Activated naive CD8-positive, alpha-beta T cell (primary cell): Measurements from ENCODE around the gene KHDC4.
"Not testable (repeated sequence)": the region's sequence is repeated elsewhere in the genome, so short reads cannot be mapped to it uniquely, and the experiment has no call there.

Source experiments
- H3K27ac Mint-ChIP-seq: one replicate; pipeline ENCODE4 v1.8.0; 2021; ENCODE audit warnings: mixed read lengths
- H3K27me3 Mint-ChIP-seq: one replicate; pipeline ENCODE4 v1.8.0; 2021; ENCODE audit warnings: mixed read lengths
- H3K36me3 Mint-ChIP-seq: one replicate; pipeline ENCODE4 v1.8.0; 2021; ENCODE audit warnings: mixed read lengths
- H3K4me1 Mint-ChIP-seq: one replicate; pipeline ENCODE4 v1.8.0; 2021; ENCODE audit warnings: low read depth, mixed read lengths
- H3K4me3 Mint-ChIP-seq: one replicate; pipeline ENCODE4 v1.8.0; 2021; ENCODE audit warnings: mild to moderate bottlenecking, mixed read lengths
- H3K9me3 Mint-ChIP-seq: one replicate; pipeline ENCODE4 v1.8.0; 2021; ENCODE audit warnings: low read depth, mixed read lengths

Gene KHDC4

GRCh38 chr1:155940482-155940992, 6.3 kb upstream of the KHDC4 start:
- H3K9me3 Mint-ChIP-seq: no peaks in the 10 kb centered on the region

GRCh38 chr1:155938220-155938627, 4.0 kb upstream of the KHDC4 start:
- Mint-ChIP-seq H3K9me3 (no peaks in the 10 kb centered on the region), H3K4me3 (no peak overlapping the region), H3K27ac (peak overlapping the region; percentile 72), H3K36me3 (no peaks in the 10 kb centered on the region), H3K4me1 (peaks cover 37% of the 10 kb centered on the region), H3K27me3 (no peaks in the 10 kb centered on the region)

More at GRCh38 chr1:155940482-155940992, 6.3 kb upstream of the KHDC4 start:
- H3K27me3 Mint-ChIP-seq: no peaks in the 10 kb centered on the region
- peak overlapping the region; percentile 83 for H3K27ac Mint-ChIP-seq
- no peaks in the 10 kb centered on the region for H3K36me3 Mint-ChIP-seq
- peaks cover 53% of the 10 kb centered on the region for H3K4me1 Mint-ChIP-seq
- H3K4me3 Mint-ChIP-seq: peak overlapping the region; percentile 9

- Mint-ChIP-seq H3K9me3 (no peaks in the 10 kb centered on the region), H3K36me3 (peaks cover 4% of the 10 kb centered on the region), H3K27me3 (no peaks in the 10 kb centered on the region), H3K27ac (no peak overlapping the region), H3K4me3 (no peak overlapping the region), H3K4me1 (peaks cover 42% of the 10 kb centered on the region)
Observed at GRCh38 chr1:155934936-155935590, 850 bp upstream of the KHDC4 start.

GRCh38 chr1:155933591-155934096, 569 bp downstream of the KHDC4 start:
- Mint-ChIP-seq H3K4me3 (no peak overlapping the region), H3K9me3 (no peaks in the 10 kb centered on the region), H3K27ac (no peak overlapping the region), H3K4me1 (peaks cover 46% of the 10 kb centered on the region), H3K36me3 (peaks cover 6% of the 10 kb centered on the region), H3K27me3 (no peaks in the 10 kb centered on the region)

- H3K4me1 Mint-ChIP-seq: peaks cover 40% of the 10 kb centered on the region
- no peak overlapping the region for H3K4me3 Mint-ChIP-seq
- H3K27me3 Mint-ChIP-seq: no peaks in the 10 kb centered on the region
- no peaks in the 10 kb centered on the region for H3K9me3 Mint-ChIP-seq
- peaks cover 6% of the 10 kb centered on the region for H3K36me3 Mint-ChIP-seq
- peak overlapping the region; percentile 64 for H3K27ac Mint-ChIP-seq
Observed at GRCh38 chr1:155932487-155932886, 1.7 kb downstream of the KHDC4 start.

- peaks cover 40% of the 10 kb centered on the region for H3K4me1 Mint-ChIP-seq
- H3K27me3 Mint-ChIP-seq: no peaks in the 10 kb centered on the region
- H3K27ac Mint-ChIP-seq: peak overlapping the region; percentile 64
- H3K9me3 Mint-ChIP-seq: no peaks in the 10 kb centered on the region
- peaks cover 7% of the 10 kb centered on the region for H3K36me3 Mint-ChIP-seq
- H3K4me3 Mint-ChIP-seq: no peak overlapping the region
Observed at GRCh38 chr1:155932081-155932480, 2.1 kb downstream of the KHDC4 start.

- Mint-ChIP-seq H3K27me3 (no peaks in the 10 kb centered on the region), H3K9me3 (no peaks in the 10 kb centered on the region), H3K36me3 (peaks cover 8% of the 10 kb centered on the region), H3K4me3 (no peak overlapping the region), H3K27ac (peak overlapping the region; percentile 64), H3K4me1 (peaks cover 40% of the 10 kb centered on the region)
Observed at GRCh38 chr1:155931332-155932038, 2.7 kb downstream of the KHDC4 start.

GRCh38 chr1:155930725-155931124, 3.5 kb downstream of the KHDC4 start:
- not testable (repeated sequence) for H3K9me3 Mint-ChIP-seq, H3K4me3 Mint-ChIP-seq, H3K27me3 Mint-ChIP-seq
- Mint-ChIP-seq H3K36me3 (peaks cover 11% of the 10 kb centered on the region), H3K4me1 (peaks cover 40% of the 10 kb centered on the region), H3K27ac (peak overlapping the region; percentile 70)

- Mint-ChIP-seq H3K9me3 (no peaks in the 10 kb centered on the region), H3K4me1 (peaks cover 40% of the 10 kb centered on the region), H3K36me3 (peaks cover 13% of the 10 kb centered on the region), H3K27me3 (no peaks in the 10 kb centered on the region), H3K4me3 (no peak overlapping the region), H3K27ac (peak overlapping the region; percentile 13)
Observed at GRCh38 chr1:155929057-155929456, 5.2 kb downstream of the KHDC4 start.

- no peak overlapping the region for H3K27ac Mint-ChIP-seq
- no peaks in the 10 kb centered on the region for H3K9me3 Mint-ChIP-seq
- peaks cover 16% of the 10 kb centered on the region for H3K36me3 Mint-ChIP-seq
- H3K4me3 Mint-ChIP-seq: no peak overlapping the region
- H3K27me3 Mint-ChIP-seq: no peaks in the 10 kb centered on the region
- peaks cover 19% of the 10 kb centered on the region for H3K4me1 Mint-ChIP-seq
Observed at GRCh38 chr1:155925506-155925905, 8.7 kb downstream of the KHDC4 start.

- Mint-ChIP-seq H3K9me3 (no peaks in the 10 kb centered on the region), H3K4me1 (peaks cover 4% of the 10 kb centered on the region), H3K4me3 (no peak overlapping the region), H3K27me3 (no peaks in the 10 kb centered on the region), H3K27ac (no peak overlapping the region), H3K36me3 (peaks cover 6% of the 10 kb centered on the region)
Observed at GRCh38 chr1:155920717-155921116, 13.5 kb downstream of the KHDC4 start.

GRCh38 chr1:155919801-155920200, 14.4 kb downstream of the KHDC4 start:
- H3K36me3 Mint-ChIP-seq: peaks cover 4% of the 10 kb centered on the region
- H3K4me3 Mint-ChIP-seq: no peak overlapping the region
- H3K27me3 Mint-ChIP-seq: no peaks in the 10 kb centered on the region
- no peaks in the 10 kb centered on the region for H3K9me3 Mint-ChIP-seq
- no peak overlapping the region for H3K27ac Mint-ChIP-seq
- peaks cover 4% of the 10 kb centered on the region for H3K4me1 Mint-ChIP-seq

GRCh38 chr1:155918660-155919059, 15.6 kb downstream of the KHDC4 start:
- Mint-ChIP-seq H3K4me3 (no peak overlapping the region), H3K9me3 (no peaks in the 10 kb centered on the region), H3K27ac (peak overlapping the region; percentile 22), H3K27me3 (no peaks in the 10 kb centered on the region), H3K36me3 (peaks cover 6% of the 10 kb centered on the region), H3K4me1 (peaks cover 4% of the 10 kb centered on the region)

- no peak overlapping the region for H3K4me3 Mint-ChIP-seq
- H3K9me3 Mint-ChIP-seq: no peaks in the 10 kb centered on the region
- H3K27ac Mint-ChIP-seq: peak overlapping the region; percentile 68
- H3K27me3 Mint-ChIP-seq: no peaks in the 10 kb centered on the region
- H3K4me1 Mint-ChIP-seq: peaks cover 23% of the 10 kb centered on the region
- peaks cover 9% of the 10 kb centered on the region for H3K36me3 Mint-ChIP-seq
Observed at GRCh38 chr1:155913969-155914757, 20.1 kb downstream of the KHDC4 start.
